Esophagus squamous epithelium (tissue), 4 donors: ENCODE results near the gene AKT2.

Source experiments
- CTCF ChIP-seq, 6 experiments: fragments of 450-650 bp in 4 of 6; fragments of 200-600 bp in 2 of 6; sonication (generic) in 2 of 6; IDR thresholded peaks; one replicate each; pipeline ENCODE4 v1.5.1; 2016 to 2019; ENCODE audit warnings: antibody characterized with exemption in 6 of 6, mild to moderate bottlenecking in 4 of 6, moderate library complexity in 4 of 6
- POLR2A ChIP-seq, 4 donors: fragments of 450-650 bp; IDR thresholded peaks; one replicate each; pipeline ENCODE4 v1.6.1; 2017; ENCODE audit warnings: antibody characterized with exemption in 4 of 4, mild to moderate bottlenecking in 4 of 4, moderate library complexity in 3 of 4

GRCh38 chr19:40286971-40287421, 1.9 kb upstream of the AKT2 start:
- TF ChIP-seq CTCF (IDR thresholded peaks at IDR 0.05) (no peak), POLR2A (IDR thresholded peaks at IDR 0.05) (no peak)
